Measurements from ENCODE around the gene PNN. TPM values are rescaled to one million over a fixed set of nuclear protein-coding genes. Genes with fewer than 3 reads are reported as not detected.
"Not testable (repeated sequence)": the region's sequence is repeated elsewhere in the genome, so short reads cannot be mapped to it uniquely, and the experiment has no call there.

Gene PNN
- total RNA-seq, 4 donors from 2014 or later = 33.0 to 159 (median 76.2) TPM

DNA sequence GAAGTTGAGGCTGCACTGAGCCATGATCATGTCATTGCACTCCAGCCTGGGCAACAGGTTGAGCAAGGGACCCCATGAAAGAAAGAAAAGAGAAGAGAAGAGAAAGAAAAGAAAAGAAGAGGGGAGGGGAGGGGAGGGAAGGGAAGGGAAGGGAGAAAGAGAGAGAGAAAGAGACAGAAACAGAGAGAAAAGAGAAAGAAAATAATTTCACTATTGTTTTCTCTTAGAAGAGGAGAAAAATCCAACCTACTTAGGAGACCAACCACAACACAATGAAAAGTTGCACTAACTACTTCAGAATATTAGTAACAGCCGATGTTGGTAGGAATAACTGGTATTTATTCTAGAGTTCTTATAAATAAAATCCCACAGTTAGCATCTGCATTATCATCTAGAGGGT, 14.6 kb upstream of the PNN start:
- TF ChIP-seq EP300 (IDR thresholded peaks at IDR 0.05; ENCODE audit: low read depth) (no peak), POLR2AphosphoS5 (IDR thresholded peaks at IDR 0.05) (no peak), POLR2A (IDR thresholded peaks at IDR 0.05) (no peak)
- TF ChIP-seq, protein P1, sequence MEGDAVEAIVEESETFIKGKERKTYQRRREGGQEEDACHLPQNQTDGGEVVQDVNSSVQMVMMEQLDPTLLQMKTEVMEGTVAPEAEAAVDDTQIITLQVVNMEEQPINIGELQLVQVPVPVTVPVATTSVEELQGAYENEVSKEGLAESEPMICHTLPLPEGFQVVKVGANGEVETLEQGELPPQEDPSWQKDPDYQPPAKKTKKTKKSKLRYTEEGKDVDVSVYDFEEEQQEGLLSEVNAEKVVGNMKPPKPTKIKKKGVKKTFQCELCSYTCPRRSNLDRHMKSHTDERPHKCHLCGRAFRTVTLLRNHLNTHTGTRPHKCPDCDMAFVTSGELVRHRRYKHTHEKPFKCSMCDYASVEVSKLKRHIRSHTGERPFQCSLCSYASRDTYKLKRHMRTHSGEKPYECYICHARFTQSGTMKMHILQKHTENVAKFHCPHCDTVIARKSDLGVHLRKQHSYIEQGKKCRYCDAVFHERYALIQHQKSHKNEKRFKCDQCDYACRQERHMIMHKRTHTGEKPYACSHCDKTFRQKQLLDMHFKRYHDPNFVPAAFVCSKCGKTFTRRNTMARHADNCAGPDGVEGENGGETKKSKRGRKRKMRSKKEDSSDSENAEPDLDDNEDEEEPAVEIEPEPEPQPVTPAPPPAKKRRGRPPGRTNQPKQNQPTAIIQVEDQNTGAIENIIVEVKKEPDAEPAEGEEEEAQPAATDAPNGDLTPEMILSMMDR (IDR thresholded peaks at IDR 0.05) = no peak
- no peak overlapping the region for H3K27ac ChIP-seq
- no peaks in the 10 kb centered on the region for H3K9me3 ChIP-seq
- intact Hi-C loops (cut with DNase I; ENCODE audit: low total_unique reads) = no loop called here
- H3K27me3 ChIP-seq = no peaks in the 10 kb centered on the region
- H3K4me1 ChIP-seq = no peaks in the 10 kb centered on the region
- no peak for DNase-seq
- in situ Hi-C loops (cut with MboI; ENCODE audit: low pct_ligation_motif_present in 1 of 4, low pct_unique_long_range_greater_than_20kb in 1 of 4, low sequenced_read_pairs in 3 of 4) = no loop called here
- no peak overlapping the region for H3K4me3 ChIP-seq
- H3K36me3 ChIP-seq = peaks cover 0 to 35% (median 11%) of the 10 kb centered on the region in 4 donors
- 100% methylated on average over 1 of the region's 1 CpG for WGBS, 2 donors (ENCODE audit: low coverage in 1 of 2)

GRCh38 chr14:39167797-39168320, 7.2 kb upstream of the PNN start:
- in situ Hi-C loops (cut with MboI; ENCODE audit: low pct_ligation_motif_present in 1 of 4, low pct_unique_long_range_greater_than_20kb in 1 of 4, low sequenced_read_pairs in 3 of 4) = not testable (repeated sequence)
- WGBS, 2 donors (ENCODE audit: low coverage in 1 of 2) = 90 to 95% methylated on average over 7 to 10 of the region's 10 CpGs
- H3K4me3 ChIP-seq = peak overlapping the region in 1 of 4 donors; percentile 91

GRCh38 chr14:39168591-39168990, 6.5 kb upstream of the PNN start:
- intact Hi-C loops (cut with DNase I; ENCODE audit: low total_unique reads) (no loop called here), in situ Hi-C loops (cut with MboI; ENCODE audit: low pct_ligation_motif_present in 1 of 4, low pct_unique_long_range_greater_than_20kb in 1 of 4, low sequenced_read_pairs in 3 of 4) (no loop called here)
- Histone ChIP-seq H3K4me1 (peaks cover 15 to 34% (median 18%) of the 10 kb centered on the region in 4 donors), H3K27me3 (no peaks in the 10 kb centered on the region), H3K4me3 (peak overlapping the region in 1 of 4 donors; percentile 91), H3K36me3 (no peaks in the 10 kb centered on the region), H3K27ac (no peak overlapping the region), H3K9me3 (no peaks in the 10 kb centered on the region)
- WGBS, 2 donors (ENCODE audit: low coverage in 1 of 2) = 59 to 77% methylated on average over 4 of the region's 4 CpGs
- TF ChIP-seq, protein P1 (IDR thresholded peaks at IDR 0.05) = no peak
- TF ChIP-seq POLR2AphosphoS5 (IDR thresholded peaks at IDR 0.05) (no peak), EP300 (IDR thresholded peaks at IDR 0.05; ENCODE audit: low read depth) (no peak), POLR2A (IDR thresholded peaks at IDR 0.05) (no peak)
- DNase-seq = no peak

More at GRCh38 chr14:39167797-39168320, 7.2 kb upstream of the PNN start:
- H3K9me3 ChIP-seq; H3K27ac ChIP-seq; H3K27me3 ChIP-seq; intact Hi-C loops (cut with DNase I; ENCODE audit: low total_unique reads); H3K36me3 ChIP-seq; DNase-seq: not testable (repeated sequence)
- peaks cover 15 to 34% (median 18%) of the 10 kb centered on the region in 4 donors for H3K4me1 ChIP-seq

DNA sequence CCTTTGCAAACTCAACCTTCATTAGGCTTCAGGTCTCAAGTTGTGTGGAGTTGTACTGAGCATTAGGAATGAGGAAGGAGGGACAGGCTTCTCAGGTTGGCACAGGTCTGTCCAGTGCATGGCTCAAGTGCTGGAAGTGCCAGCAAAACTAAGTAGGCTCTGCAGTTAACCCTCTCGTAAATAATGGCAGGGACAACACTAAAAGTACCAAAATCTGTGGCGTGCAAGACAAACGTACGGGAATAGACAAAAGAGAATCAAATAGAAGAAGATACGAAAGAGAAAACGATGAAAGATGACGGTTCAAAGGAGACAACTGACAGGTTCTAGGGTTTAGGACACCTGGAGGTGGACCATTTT, 5.5 kb upstream of the PNN start:
- Histone ChIP-seq H3K4me3 (peak overlapping the region; percentile 60 to 91 (median 76)), H3K36me3 (no peaks in the 10 kb centered on the region), H3K4me1 (peaks cover 15 to 41% (median 18%) of the 10 kb centered on the region in 4 donors), H3K27ac (peak overlapping the region; percentile 94 to 99 (median 96)), H3K9me3 (no peaks in the 10 kb centered on the region), H3K27me3 (no peaks in the 10 kb centered on the region)
- DNase-seq = no peak
- intact Hi-C loops (cut with DNase I; ENCODE audit: low total_unique reads) = no loop called here
- 0 to 2% methylated on average over 7 of the region's 7 CpGs for WGBS, 2 donors (ENCODE audit: low coverage in 1 of 2)
- TF ChIP-seq POLR2AphosphoS5 (IDR thresholded peaks at IDR 0.05) (no peak), EP300 (IDR thresholded peaks at IDR 0.05; ENCODE audit: low read depth) (no peak)
- in situ Hi-C loops (cut with MboI; ENCODE audit: low pct_ligation_motif_present in 1 of 4, low pct_unique_long_range_greater_than_20kb in 1 of 4, low sequenced_read_pairs in 3 of 4) = no loop called here

- WGBS, 2 donors (ENCODE audit: low coverage in 1 of 2) = 91 to 93% methylated on average over 2 to 3 of the region's 3 CpGs
- Histone ChIP-seq H3K27ac (peak overlapping the region in 1 of 4 donors; percentile 98), H3K4me1 (peaks cover 21 to 36% (median 28%) of the 10 kb centered on the region in 4 donors), H3K4me3 (no peak overlapping the region), H3K9me3 (no peaks in the 10 kb centered on the region), H3K27me3 (no peaks in the 10 kb centered on the region), H3K36me3 (peaks cover 0 to 19% (median 8%) of the 10 kb centered on the region in 4 donors)
- in situ Hi-C loops (cut with MboI; ENCODE audit: low pct_ligation_motif_present in 1 of 4, low pct_unique_long_range_greater_than_20kb in 1 of 4, low sequenced_read_pairs in 3 of 4) = loop anchor here in 2 of 4 donors (10.0 kb wide), 3 partner anchors 58 to 262 kb away; partner anchors contain the start of genes FBXO33 (in 1 of the 2), GEMIN2 (in 1 of the 2) and SEC23A (in 1 of the 2)
- no peak for DNase-seq
- intact Hi-C loops (cut with DNase I; ENCODE audit: low total_unique reads) = no loop called here
- TF ChIP-seq, protein P1 (IDR thresholded peaks at IDR 0.05) = no peak
- TF ChIP-seq POLR2A (IDR thresholded peaks at IDR 0.05) (no peak), EP300 (IDR thresholded peaks at IDR 0.05; ENCODE audit: low read depth) (no peak), POLR2AphosphoS5 (IDR thresholded peaks at IDR 0.05) (no peak)
These were observed 1.9 kb upstream of the PNN start for GRCh38 chr14:39173198-39173597.
